ENCODE results near the gene APBA2. TPM values are rescaled to one million over a fixed set of nuclear protein-coding genes. Genes with fewer than 3 reads are reported as not detected.
"Not testable (repeated sequence)": the region's sequence is repeated elsewhere in the genome, so short reads cannot be mapped to it uniquely, and the experiment has no call there.

Gene APBA2
- total RNA-seq, 4 donors from 2014 or later, result 1.6 to 8.2 (median 2.5) TPM

- H3K27ac ChIP-seq; intact Hi-C loops (cut with DNase I; ENCODE audit: low total_unique reads); H3K9me3 ChIP-seq; H3K4me3 ChIP-seq; H3K27me3 ChIP-seq; in situ Hi-C loops (cut with MboI; ENCODE audit: low pct_ligation_motif_present in 1 of 4, low pct_unique_long_range_greater_than_20kb in 1 of 4, low sequenced_read_pairs in 3 of 4); DNase-seq; H3K36me3 ChIP-seq; H3K4me1 ChIP-seq: not testable (repeated sequence)
- WGBS, 2 donors (ENCODE audit: low coverage in 1 of 2), result 87% methylated on average over 3 of the region's 31 CpGs; no CpG with 5 or more reads in 1 of the 2 donors
Measured at GRCh38 chr15:28849766-28850165, 36.0 kb upstream of the APBA2 start.

- H3K4me3 ChIP-seq; H3K9me3 ChIP-seq; H3K27me3 ChIP-seq; DNase-seq; H3K36me3 ChIP-seq; H3K4me1 ChIP-seq; H3K27ac ChIP-seq; intact Hi-C loops (cut with DNase I; ENCODE audit: low total_unique reads); in situ Hi-C loops (cut with MboI; ENCODE audit: low pct_ligation_motif_present in 1 of 4, low pct_unique_long_range_greater_than_20kb in 1 of 4, low sequenced_read_pairs in 3 of 4): not testable (repeated sequence)
- 35 to 54% methylated on average over 5 of the region's 5 CpGs for WGBS, 2 donors (ENCODE audit: low coverage in 1 of 2)
Measured at GRCh38 chr15:28853654-28854053, 32.1 kb upstream of the APBA2 start.

GRCh38 chr15:28854578-28854977 lies 31.2 kb upstream of the APBA2 start:
- DNase-seq; H3K9me3 ChIP-seq; H3K36me3 ChIP-seq; H3K4me1 ChIP-seq; intact Hi-C loops (cut with DNase I; ENCODE audit: low total_unique reads); H3K4me3 ChIP-seq; H3K27ac ChIP-seq; H3K27me3 ChIP-seq; in situ Hi-C loops (cut with MboI; ENCODE audit: low pct_ligation_motif_present in 1 of 4, low pct_unique_long_range_greater_than_20kb in 1 of 4, low sequenced_read_pairs in 3 of 4): not testable (repeated sequence)
- 45 to 49% methylated on average over 2 of the region's 2 CpGs for WGBS, 2 donors (ENCODE audit: low coverage in 1 of 2)

GRCh38 chr15:28861031-28861534 lies 24.7 kb upstream of the APBA2 start:
- TF ChIP-seq POLR2A (IDR thresholded peaks at IDR 0.05) (no peak), POLR2AphosphoS5 (IDR thresholded peaks at IDR 0.05) (no peak), EP300 (IDR thresholded peaks at IDR 0.05; ENCODE audit: low read depth) (no peak)
- TF ChIP-seq, protein P1, sequence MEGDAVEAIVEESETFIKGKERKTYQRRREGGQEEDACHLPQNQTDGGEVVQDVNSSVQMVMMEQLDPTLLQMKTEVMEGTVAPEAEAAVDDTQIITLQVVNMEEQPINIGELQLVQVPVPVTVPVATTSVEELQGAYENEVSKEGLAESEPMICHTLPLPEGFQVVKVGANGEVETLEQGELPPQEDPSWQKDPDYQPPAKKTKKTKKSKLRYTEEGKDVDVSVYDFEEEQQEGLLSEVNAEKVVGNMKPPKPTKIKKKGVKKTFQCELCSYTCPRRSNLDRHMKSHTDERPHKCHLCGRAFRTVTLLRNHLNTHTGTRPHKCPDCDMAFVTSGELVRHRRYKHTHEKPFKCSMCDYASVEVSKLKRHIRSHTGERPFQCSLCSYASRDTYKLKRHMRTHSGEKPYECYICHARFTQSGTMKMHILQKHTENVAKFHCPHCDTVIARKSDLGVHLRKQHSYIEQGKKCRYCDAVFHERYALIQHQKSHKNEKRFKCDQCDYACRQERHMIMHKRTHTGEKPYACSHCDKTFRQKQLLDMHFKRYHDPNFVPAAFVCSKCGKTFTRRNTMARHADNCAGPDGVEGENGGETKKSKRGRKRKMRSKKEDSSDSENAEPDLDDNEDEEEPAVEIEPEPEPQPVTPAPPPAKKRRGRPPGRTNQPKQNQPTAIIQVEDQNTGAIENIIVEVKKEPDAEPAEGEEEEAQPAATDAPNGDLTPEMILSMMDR (IDR thresholded peaks at IDR 0.05), result no peak
- no peaks in the 10 kb centered on the region for H3K36me3 ChIP-seq
- WGBS, 2 donors (ENCODE audit: low coverage in 1 of 2), result 75 to 86% methylated on average over 3 to 16 of the region's 16 CpGs
- H3K4me3 ChIP-seq, result no peak overlapping the region
- H3K4me1 ChIP-seq, result no peaks in the 10 kb centered on the region
- no peak for DNase-seq
- intact Hi-C loops (cut with DNase I; ENCODE audit: low total_unique reads), result no loop called here
- no peaks in the 10 kb centered on the region for H3K27me3 ChIP-seq
- no peaks in the 10 kb centered on the region for H3K9me3 ChIP-seq
- no peak overlapping the region for H3K27ac ChIP-seq
- in situ Hi-C loops (cut with MboI; ENCODE audit: low pct_ligation_motif_present in 1 of 4, low pct_unique_long_range_greater_than_20kb in 1 of 4, low sequenced_read_pairs in 3 of 4), result no loop called here

DNA sequence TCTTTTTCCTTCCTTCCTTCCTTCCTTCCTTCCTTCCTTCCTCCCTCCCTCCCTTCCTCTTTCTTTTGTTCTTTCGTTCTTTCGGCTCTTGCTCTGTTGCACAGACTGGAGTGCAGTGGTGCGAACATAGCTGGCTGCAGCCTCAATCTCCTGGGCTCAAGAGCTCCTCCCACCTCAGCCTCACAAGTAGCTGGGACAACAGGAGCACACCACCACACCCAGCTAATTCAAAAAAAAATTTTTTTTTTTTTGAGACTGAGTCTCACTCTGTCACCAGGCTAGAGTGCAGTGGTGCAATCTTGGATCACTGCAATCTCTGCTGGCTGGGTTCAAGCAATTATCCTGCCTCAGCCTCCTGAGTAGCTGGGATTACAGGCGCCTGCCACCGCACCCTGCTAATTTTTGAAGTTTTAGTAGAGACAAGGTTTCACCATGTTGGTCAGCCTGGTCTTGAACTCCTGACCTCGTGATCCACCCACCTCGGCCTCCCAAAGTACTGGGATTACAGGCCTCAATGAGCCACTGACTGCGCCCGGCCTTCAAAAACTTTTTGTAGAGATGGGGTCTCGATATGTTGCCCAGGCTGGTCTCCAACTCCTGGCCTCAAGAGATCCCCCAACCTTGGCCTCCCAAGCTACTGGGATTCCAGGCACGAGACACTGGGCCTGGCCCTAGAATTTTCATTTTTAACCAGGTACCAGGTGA lies 24.0 kb upstream of the APBA2 start:
- DNase-seq; H3K9me3 ChIP-seq; intact Hi-C loops (cut with DNase I; ENCODE audit: low total_unique reads); H3K27ac ChIP-seq; H3K27me3 ChIP-seq; in situ Hi-C loops (cut with MboI; ENCODE audit: low pct_ligation_motif_present in 1 of 4, low pct_unique_long_range_greater_than_20kb in 1 of 4, low sequenced_read_pairs in 3 of 4); H3K4me3 ChIP-seq; H3K36me3 ChIP-seq; H3K4me1 ChIP-seq: not testable (repeated sequence)
- WGBS, 2 donors (ENCODE audit: low coverage in 1 of 2), result 91 to 100% methylated on average over 1 to 11 of the region's 11 CpGs

GRCh38 chr15:28868744-28869345 lies 16.9 kb upstream of the APBA2 start:
- DNase-seq, result no peak
- intact Hi-C loops (cut with DNase I; ENCODE audit: low total_unique reads), result no loop called here
- Histone ChIP-seq H3K27ac (no peak overlapping the region), H3K36me3 (no peaks in the 10 kb centered on the region), H3K4me3 (no peak overlapping the region), H3K27me3 (no peaks in the 10 kb centered on the region), H3K4me1 (no peaks in the 10 kb centered on the region), H3K9me3 (no peaks in the 10 kb centered on the region)
- TF ChIP-seq POLR2AphosphoS5 (IDR thresholded peaks at IDR 0.05), result no peak
- TF ChIP-seq, protein P1 (IDR thresholded peaks at IDR 0.05), result no peak
- no peak for TF ChIP-seq POLR2A (IDR thresholded peaks at IDR 0.05)
- no peak for TF ChIP-seq EP300 (IDR thresholded peaks at IDR 0.05; ENCODE audit: low read depth)
- 80 to 100% methylated on average over 2 to 9 of the region's 9 CpGs for WGBS, 2 donors (ENCODE audit: low coverage in 1 of 2)
- in situ Hi-C loops (cut with MboI; ENCODE audit: low pct_ligation_motif_present in 1 of 4, low pct_unique_long_range_greater_than_20kb in 1 of 4, low sequenced_read_pairs in 3 of 4), result no loop called here

Data from transverse colon (tissue), 4 donors.